GM23338 (cell line): ENCODE data around the gene RGCC. TPM values are rescaled to one million over a fixed set of nuclear protein-coding genes. Genes with fewer than 3 reads are reported as not detected.

Experiments used
- ATAC-seq: fragments of 200-7000 bp; cut with Tn5 transposase; 3 replicates; pipeline ENCODE4 v1.9.1; 2020
- DNase-seq: peaks from one replicate; pipeline ENCODE4 v3.0.0-alpha.2; 2015; ENCODE audit warnings: low spot score
- H2AFZ ChIP-seq: fragments of 200-600 bp; sonication (generic); 2 replicates; pipeline ENCODE4 v1.8.0; 2016; ENCODE audit warnings: antibody characterized with exemption, mild to moderate bottlenecking, moderate library complexity
- H3F3A ChIP-seq: fragments of 200-600 bp; sonication (generic); replicated peaks from 2 replicates; pipeline ENCODE4 v1.8.0; 2017; ENCODE audit warnings: antibody characterized with exemption, mixed run types, low read depth
- H3K27ac ChIP-seq: fragments of 200-600 bp; sonication (generic); 2 replicates; pipeline ENCODE4 v1.6.1; 2016; ENCODE audit warnings: low read depth
- H3K27me3 ChIP-seq: fragments of 200-600 bp; sonication (generic); 2 replicates; pipeline ENCODE4 v1.8.0; 2016; ENCODE audit warnings: mild to moderate bottlenecking, mixed run types, moderate library complexity; ENCODE audit not compliant: insufficient read depth
- H3K36me3 ChIP-seq: fragments of 200-600 bp; sonication (generic); 2 replicates; pipeline ENCODE4 v1.8.0; 2016; ENCODE audit warnings: mild to moderate bottlenecking; ENCODE audit not compliant: insufficient read depth
- H3K4me1 ChIP-seq: fragments of 200-600 bp; sonication (generic); 2 replicates; pipeline ENCODE4 v1.8.0; 2016; ENCODE audit warnings: mild to moderate bottlenecking, moderate library complexity; ENCODE audit not compliant: insufficient read depth
- H3K4me2 ChIP-seq: fragments of 200-600 bp; sonication (generic); 2 replicates; pipeline ENCODE4 v1.7.1; 2017; ENCODE audit warnings: mixed run types
- H3K4me3 ChIP-seq: fragments of 200-600 bp; sonication (generic); 2 replicates; pipeline ENCODE4 v1.6.1; 2016; ENCODE audit warnings: mixed run types
- H3K79me2 ChIP-seq: fragments of 200-600 bp; sonication (generic); replicated peaks from 2 replicates; pipeline ENCODE4 v1.8.0; 2017; ENCODE audit warnings: mild to moderate bottlenecking; ENCODE audit not compliant: insufficient read depth
- H3K9me2 ChIP-seq: fragments of 200-600 bp; sonication (generic); 2 replicates; pipeline ENCODE4 v1.8.0; 2017; ENCODE audit not compliant: insufficient read depth
- H4K20me1 ChIP-seq: fragments of 200-600 bp; sonication (generic); replicated peaks from 2 replicates; pipeline ENCODE4 v1.8.0; 2017; ENCODE audit warnings: mild to moderate bottlenecking; ENCODE audit not compliant: insufficient read depth
- H3K27ac Mint-ChIP-seq: 2 replicates; pipeline ENCODE4 v1.8.0; 2020; ENCODE audit warnings: inconsistent platforms, mild to moderate bottlenecking, moderate library complexity, mixed read lengths
- H3K27me3 Mint-ChIP-seq: 3 replicates; pipeline ENCODE4 v1.8.0; 2022; ENCODE audit warnings: low read depth, mild to moderate bottlenecking, moderate library complexity, mixed read lengths, inconsistent platforms; ENCODE audit not compliant: insufficient read depth, poor library complexity
- H3K36me3 Mint-ChIP-seq: 3 replicates; pipeline ENCODE4 v1.8.0; 2021; ENCODE audit warnings: low read depth, mild to moderate bottlenecking, inconsistent platforms, moderate library complexity, mixed read lengths
- H3K4me1 Mint-ChIP-seq: 3 replicates; pipeline ENCODE4 v1.8.0; 2020; ENCODE audit warnings: mild to moderate bottlenecking, inconsistent platforms, mixed read lengths
- H3K4me3 Mint-ChIP-seq: 3 replicates; pipeline ENCODE4 v1.8.0; 2021; ENCODE audit warnings: moderate library complexity, mild to moderate bottlenecking, inconsistent platforms, mixed read lengths
- H3K9me3 Mint-ChIP-seq: 3 replicates; pipeline ENCODE4 v1.8.0; 2020; ENCODE audit warnings: moderate library complexity, mild to moderate bottlenecking, inconsistent platforms, mixed read lengths
- CREB1 ChIP-seq: fragments of 250-450 bp; sonication (Bioruptor Pico); IDR thresholded peaks from 2 replicates; pipeline ENCODE4 v1.5.0; 2020; ENCODE audit warnings: low read depth, mild to moderate bottlenecking, moderate library complexity
- EZH2 ChIP-seq: fragments of 200-600 bp; sonication (generic); IDR thresholded peaks from one replicate; pipeline ENCODE4 v1.8.0; 2017; ENCODE audit warnings: antibody characterized with exemption, mild to moderate bottlenecking, low read depth; ENCODE audit not compliant: unreplicated experiment
- JUNB ChIP-seq: IDR thresholded peaks from one replicate; pipeline ENCODE4 v1.6.1; 2016; ENCODE audit warnings: antibody characterized with exemption; ENCODE audit not compliant: unreplicated experiment
- POLR2AphosphoS5 ChIP-seq: IDR thresholded peaks from 2 replicates; pipeline ENCODE4 v1.6.1; 2016; ENCODE audit warnings: antibody characterized with exemption, low read depth
- STAT1 ChIP-seq: IDR thresholded peaks from one replicate; pipeline ENCODE4 v1.6.1; 2016; ENCODE audit warnings: antibody characterized with exemption; ENCODE audit not compliant: unreplicated experiment
- ZNF331 ChIP-seq: fragments of 250-450 bp; sonication (Bioruptor Pico); IDR thresholded peaks from 2 replicates; pipeline ENCODE4 v1.5.0; 2020; ENCODE audit warnings: low read depth, mild to moderate bottlenecking, moderate library complexity
- polyA plus RNA-seq: library from polyadenylated mRNA; unstranded; fragments of >200 nt; fragmentation: Nextera tagmentation; extraction: Ambion mirVana; gene quantifications from 2 replicates; pipeline ENCODE4 v1.2.1, GENCODE V29; 2016
- total RNA-seq: library from RNA; depleted of rRNA; stranded (reverse); fragments of >200 nt; shearing (Covaris generic); gene quantifications from 2 replicates; pipeline ENCODE4 v1.2.3, GENCODE V29; 2014
- TF ChIP-seq, protein P1 (sequence below): IDR thresholded peaks from 2 replicates; pipeline ENCODE4 v1.6.1; 2016; ENCODE audit warnings: antibody characterized with exemption
- TF ChIP-seq, protein P2 (sequence below), 2 experiments: fragments of 200-600 bp in 1 of 2; sonication (generic) in 1 of 2; conservative IDR thresholded peaks; 2 replicates each; pipeline versions ENCODE4 v1.5.1 to v1.6.1; 2016 to 2017; ENCODE audit warnings: antibody characterized with exemption in 2 of 2, low read depth in 2 of 2, mild to moderate bottlenecking in 2 of 2, moderate library complexity in 1 of 2
- TF ChIP-seq, protein P3 (sequence below): IDR thresholded peaks from one replicate; pipeline ENCODE4 v1.6.1; 2018; ENCODE audit warnings: antibody characterized with exemption; ENCODE audit not compliant: unreplicated experiment
- TF ChIP-seq, protein P4 (sequence below): fragments of 250-450 bp; sonication (Bioruptor Pico); IDR thresholded peaks from 2 replicates; pipeline ENCODE4 v1.5.0; 2020; ENCODE audit warnings: mild to moderate bottlenecking, moderate library complexity

RGCC gene
- total and polyA plus RNA-seq, 2 experiments from 2014 or later: 0.65 to 0.66 TPM

DNA sequence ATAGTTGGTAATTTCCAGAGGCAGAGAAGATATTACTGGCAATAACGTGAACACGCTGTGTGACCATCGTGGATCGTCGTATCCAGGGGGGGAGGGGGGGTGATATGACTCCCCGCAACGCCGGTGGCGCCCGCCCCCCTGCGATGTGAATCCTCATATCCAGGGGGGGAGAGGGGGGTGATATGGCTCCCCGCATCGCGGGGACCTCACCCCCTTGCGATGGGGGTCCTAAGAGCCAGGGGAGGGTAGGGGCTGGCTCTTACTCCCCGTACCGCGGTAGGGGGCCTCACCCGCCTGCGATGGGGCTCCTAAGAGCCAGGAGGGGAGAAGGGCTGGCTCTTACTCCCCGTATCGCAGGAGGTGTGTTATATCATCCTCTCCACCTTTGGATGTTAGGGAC is 31.3 kb upstream of the RGCC start (continued):
- TF ChIP-seq, protein P1, sequence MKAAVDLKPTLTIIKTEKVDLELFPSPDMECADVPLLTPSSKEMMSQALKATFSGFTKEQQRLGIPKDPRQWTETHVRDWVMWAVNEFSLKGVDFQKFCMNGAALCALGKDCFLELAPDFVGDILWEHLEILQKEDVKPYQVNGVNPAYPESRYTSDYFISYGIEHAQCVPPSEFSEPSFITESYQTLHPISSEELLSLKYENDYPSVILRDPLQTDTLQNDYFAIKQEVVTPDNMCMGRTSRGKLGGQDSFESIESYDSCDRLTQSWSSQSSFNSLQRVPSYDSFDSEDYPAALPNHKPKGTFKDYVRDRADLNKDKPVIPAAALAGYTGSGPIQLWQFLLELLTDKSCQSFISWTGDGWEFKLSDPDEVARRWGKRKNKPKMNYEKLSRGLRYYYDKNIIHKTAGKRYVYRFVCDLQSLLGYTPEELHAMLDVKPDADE: no peak

DNA sequence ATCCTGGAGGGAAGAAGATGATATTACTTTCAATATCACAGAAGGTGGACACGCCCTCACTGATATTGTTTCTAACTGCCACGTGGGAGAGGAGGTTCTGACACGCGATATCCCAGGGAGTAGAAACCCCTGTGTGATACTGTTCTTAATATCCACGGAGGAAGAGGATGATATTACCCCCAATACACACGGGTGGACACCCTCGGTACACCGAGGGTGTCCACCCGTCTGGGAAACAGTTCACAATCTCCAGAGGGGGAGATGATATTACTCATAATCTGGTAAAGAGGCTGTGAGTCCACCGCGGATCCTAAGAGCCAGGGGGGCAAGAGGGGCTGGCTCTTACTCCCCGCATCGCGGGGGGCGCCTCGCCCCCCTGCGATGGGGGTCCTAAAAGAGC is 29.7 kb upstream of the RGCC start:
- Mint-ChIP-seq H3K27me3 (no peaks in the 10 kb centered on the region), H3K9me3 (no peaks in the 10 kb centered on the region), H3K4me1 (no peaks in the 10 kb centered on the region; the same call in 2 of the 3 replicates), H3K27ac (no peak overlapping the region), H3K4me3 (peak overlapping the region; percentile 53), H3K36me3 (no peaks in the 10 kb centered on the region)
- H2AFZ ChIP-seq: no peak overlapping the region
- no peak overlapping the region for H3K27ac ChIP-seq
- no peaks in the 10 kb centered on the region for H3K4me1 ChIP-seq
- peak overlapping the region; percentile 76 for H3K4me2 ChIP-seq
- TF ChIP-seq, protein P2, sequence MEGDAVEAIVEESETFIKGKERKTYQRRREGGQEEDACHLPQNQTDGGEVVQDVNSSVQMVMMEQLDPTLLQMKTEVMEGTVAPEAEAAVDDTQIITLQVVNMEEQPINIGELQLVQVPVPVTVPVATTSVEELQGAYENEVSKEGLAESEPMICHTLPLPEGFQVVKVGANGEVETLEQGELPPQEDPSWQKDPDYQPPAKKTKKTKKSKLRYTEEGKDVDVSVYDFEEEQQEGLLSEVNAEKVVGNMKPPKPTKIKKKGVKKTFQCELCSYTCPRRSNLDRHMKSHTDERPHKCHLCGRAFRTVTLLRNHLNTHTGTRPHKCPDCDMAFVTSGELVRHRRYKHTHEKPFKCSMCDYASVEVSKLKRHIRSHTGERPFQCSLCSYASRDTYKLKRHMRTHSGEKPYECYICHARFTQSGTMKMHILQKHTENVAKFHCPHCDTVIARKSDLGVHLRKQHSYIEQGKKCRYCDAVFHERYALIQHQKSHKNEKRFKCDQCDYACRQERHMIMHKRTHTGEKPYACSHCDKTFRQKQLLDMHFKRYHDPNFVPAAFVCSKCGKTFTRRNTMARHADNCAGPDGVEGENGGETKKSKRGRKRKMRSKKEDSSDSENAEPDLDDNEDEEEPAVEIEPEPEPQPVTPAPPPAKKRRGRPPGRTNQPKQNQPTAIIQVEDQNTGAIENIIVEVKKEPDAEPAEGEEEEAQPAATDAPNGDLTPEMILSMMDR (conservative IDR thresholded peaks at IDR 0.05; ENCODE audit: low read depth in 2 of 2): no peak
- TF ChIP-seq JUNB (no peak), STAT1 (no peak), CREB1 (no peak), ZNF331 (CRISPR knock-in tag) (no peak), POLR2AphosphoS5 (no peak), EZH2 (no peak)
- TF ChIP-seq, protein P3, sequence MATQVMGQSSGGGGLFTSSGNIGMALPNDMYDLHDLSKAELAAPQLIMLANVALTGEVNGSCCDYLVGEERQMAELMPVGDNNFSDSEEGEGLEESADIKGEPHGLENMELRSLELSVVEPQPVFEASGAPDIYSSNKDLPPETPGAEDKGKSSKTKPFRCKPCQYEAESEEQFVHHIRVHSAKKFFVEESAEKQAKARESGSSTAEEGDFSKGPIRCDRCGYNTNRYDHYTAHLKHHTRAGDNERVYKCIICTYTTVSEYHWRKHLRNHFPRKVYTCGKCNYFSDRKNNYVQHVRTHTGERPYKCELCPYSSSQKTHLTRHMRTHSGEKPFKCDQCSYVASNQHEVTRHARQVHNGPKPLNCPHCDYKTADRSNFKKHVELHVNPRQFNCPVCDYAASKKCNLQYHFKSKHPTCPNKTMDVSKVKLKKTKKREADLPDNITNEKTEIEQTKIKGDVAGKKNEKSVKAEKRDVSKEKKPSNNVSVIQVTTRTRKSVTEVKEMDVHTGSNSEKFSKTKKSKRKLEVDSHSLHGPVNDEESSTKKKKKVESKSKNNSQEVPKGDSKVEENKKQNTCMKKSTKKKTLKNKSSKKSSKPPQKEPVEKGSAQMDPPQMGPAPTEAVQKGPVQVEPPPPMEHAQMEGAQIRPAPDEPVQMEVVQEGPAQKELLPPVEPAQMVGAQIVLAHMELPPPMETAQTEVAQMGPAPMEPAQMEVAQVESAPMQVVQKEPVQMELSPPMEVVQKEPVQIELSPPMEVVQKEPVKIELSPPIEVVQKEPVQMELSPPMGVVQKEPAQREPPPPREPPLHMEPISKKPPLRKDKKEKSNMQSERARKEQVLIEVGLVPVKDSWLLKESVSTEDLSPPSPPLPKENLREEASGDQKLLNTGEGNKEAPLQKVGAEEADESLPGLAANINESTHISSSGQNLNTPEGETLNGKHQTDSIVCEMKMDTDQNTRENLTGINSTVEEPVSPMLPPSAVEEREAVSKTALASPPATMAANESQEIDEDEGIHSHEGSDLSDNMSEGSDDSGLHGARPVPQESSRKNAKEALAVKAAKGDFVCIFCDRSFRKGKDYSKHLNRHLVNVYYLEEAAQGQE: no peak
- TF ChIP-seq, protein P4, sequence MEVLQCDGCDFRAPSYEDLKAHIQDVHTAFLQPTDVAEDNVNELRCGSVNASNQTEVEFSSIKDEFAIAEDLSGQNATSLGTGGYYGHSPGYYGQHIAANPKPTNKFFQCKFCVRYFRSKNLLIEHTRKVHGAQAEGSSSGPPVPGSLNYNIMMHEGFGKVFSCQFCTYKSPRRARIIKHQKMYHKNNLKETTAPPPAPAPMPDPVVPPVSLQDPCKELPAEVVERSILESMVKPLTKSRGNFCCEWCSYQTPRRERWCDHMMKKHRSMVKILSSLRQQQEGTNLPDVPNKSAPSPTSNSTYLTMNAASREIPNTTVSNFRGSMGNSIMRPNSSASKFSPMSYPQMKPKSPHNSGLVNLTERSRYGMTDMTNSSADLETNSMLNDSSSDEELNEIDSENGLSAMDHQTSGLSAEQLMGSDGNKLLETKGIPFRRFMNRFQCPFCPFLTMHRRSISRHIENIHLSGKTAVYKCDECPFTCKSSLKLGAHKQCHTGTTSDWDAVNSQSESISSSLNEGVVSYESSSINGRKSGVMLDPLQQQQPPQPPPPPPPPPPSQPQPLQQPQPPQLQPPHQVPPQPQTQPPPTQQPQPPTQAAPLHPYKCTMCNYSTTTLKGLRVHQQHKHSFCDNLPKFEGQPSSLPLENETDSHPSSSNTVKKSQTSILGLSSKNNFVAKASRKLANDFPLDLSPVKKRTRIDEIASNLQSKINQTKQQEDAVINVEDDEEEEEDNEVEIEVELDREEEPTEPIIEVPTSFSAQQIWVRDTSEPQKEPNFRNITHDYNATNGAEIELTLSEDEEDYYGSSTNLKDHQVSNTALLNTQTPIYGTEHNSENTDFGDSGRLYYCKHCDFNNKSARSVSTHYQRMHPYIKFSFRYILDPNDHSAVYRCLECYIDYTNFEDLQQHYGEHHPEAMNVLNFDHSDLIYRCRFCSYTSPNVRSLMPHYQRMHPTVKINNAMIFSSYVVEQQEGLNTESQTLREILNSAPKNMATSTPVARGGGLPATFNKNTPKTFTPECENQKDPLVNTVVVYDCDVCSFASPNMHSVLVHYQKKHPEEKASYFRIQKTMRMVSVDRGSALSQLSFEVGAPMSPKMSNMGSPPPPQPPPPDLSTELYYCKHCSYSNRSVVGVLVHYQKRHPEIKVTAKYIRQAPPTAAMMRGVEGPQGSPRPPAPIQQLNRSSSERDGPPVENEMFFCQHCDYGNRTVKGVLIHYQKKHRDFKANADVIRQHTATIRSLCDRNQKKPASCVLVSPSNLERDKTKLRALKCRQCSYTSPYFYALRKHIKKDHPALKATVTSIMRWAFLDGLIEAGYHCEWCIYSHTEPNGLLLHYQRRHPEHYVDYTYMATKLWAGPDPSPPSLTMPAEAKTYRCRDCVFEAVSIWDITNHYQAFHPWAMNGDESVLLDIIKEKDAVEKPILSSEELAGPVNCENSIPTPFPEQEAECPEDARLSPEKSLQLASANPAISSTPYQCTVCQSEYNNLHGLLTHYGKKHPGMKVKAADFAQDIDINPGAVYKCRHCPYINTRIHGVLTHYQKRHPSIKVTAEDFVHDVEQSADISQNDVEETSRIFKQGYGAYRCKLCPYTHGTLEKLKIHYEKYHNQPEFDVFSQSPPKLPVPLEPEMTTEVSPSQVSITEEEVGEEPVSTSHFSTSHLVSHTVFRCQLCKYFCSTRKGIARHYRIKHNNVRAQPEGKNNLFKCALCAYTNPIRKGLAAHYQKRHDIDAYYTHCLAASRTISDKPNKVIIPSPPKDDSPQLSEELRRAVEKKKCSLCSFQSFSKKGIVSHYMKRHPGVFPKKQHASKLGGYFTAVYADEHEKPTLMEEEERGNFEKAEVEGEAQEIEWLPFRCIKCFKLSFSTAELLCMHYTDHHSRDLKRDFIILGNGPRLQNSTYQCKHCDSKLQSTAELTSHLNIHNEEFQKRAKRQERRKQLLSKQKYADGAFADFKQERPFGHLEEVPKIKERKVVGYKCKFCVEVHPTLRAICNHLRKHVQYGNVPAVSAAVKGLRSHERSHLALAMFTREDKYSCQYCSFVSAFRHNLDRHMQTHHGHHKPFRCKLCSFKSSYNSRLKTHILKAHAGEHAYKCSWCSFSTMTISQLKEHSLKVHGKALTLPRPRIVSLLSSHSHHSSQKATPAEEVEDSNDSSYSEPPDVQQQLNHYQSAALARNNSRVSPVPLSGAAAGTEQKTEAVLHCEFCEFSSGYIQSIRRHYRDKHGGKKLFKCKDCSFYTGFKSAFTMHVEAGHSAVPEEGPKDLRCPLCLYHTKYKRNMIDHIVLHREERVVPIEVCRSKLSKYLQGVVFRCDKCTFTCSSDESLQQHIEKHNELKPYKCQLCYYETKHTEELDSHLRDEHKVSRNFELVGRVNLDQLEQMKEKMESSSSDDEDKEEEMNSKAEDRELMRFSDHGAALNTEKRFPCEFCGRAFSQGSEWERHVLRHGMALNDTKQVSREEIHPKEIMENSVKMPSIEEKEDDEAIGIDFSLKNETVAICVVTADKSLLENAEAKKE: no peak
- DNase-seq (no peak), ATAC-seq (no peak)
- no peaks in the 10 kb centered on the region for H3K36me3 ChIP-seq
- peak overlapping the region; percentile 49 for H3K4me3 ChIP-seq
- H4K20me1 ChIP-seq: no peaks in the 10 kb centered on the region
- no peaks in the 10 kb centered on the region for H3K9me2 ChIP-seq
- H3F3A ChIP-seq: no peaks in the 10 kb centered on the region
- H3K27me3 ChIP-seq: no peaks in the 10 kb centered on the region
- no peaks in the 10 kb centered on the region for H3K79me2 ChIP-seq
